DMS 273 (cell line): ENCODE results near the gene NAA40.
A peak's percentile ranks its signal among the peaks of the same experiment; 100 is the strongest.

ENCODE experiments used
- DNase-seq: peaks from one replicate; lab custom pipeline; 2025; ENCODE audit not compliant: unreplicated experiment; lab: John Stamatoyannopoulos, UW

NAA40 gene

DNA sequence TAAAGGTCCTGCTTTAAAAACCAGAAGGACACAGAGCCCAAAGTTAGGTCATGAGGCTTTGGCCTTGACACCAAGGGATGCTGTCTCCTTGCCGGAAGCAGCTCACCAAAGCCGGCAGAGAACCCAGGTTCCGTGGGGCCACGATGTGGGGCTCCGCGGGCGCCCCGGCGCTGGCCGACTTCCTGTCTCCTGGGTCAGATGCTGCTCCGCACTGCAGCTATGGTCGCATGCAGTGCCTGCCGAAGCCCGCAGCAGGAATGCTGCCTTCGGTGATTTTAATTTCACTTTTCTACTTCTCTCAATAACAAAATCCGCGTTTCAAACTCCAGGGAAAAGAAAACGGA, 47.0 kb downstream of the NAA40 start:
- DNase-seq = peak; percentile 57

DNA sequence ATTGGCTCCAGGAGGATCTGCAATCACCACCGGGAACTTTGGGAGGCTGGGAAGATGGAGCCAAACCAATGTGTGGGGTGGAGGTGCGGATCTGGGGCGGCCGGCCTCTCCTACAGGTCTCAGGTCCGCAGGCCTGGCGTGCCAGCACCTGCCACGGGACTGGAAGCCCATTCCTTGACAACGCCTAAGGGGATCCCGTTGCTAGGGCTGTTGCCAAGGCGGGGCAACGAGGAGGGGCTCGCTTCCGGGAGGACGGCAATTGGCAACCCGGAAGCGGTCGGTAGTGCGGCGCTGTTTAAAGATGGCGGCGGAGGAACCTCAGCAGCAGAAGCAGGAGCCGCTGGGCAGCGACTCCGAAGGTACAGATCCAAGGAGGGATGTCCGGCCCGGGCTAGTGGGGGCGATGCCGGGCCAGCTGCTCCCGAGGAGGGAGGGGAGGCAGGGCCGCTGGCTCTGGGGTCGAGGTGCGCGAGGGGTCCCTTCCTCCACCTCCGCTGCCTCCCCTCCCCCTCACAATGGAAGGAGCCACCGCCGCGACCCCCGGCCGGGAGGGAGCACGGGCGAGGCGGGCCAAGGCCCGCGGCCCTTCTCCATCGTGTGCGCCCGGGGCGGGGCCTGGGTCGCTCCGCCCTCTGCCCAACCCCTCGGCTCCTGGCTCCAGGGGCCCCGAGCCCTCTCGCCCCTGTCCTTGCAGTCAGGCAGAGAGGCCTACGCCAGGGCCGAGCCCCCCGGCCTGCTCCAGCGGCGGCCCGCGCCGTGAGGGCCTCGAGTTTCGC, 47.5 kb downstream of the NAA40 start, which contains the start of gene OTUB1:
Gene OTUB1, plus strand, starts transcription at position 283 of the 776 bp plus-strand sequence. Its CDS starts 19 bp downstream, at position 302.
- DNase-seq = peak; percentile 95

DNA sequence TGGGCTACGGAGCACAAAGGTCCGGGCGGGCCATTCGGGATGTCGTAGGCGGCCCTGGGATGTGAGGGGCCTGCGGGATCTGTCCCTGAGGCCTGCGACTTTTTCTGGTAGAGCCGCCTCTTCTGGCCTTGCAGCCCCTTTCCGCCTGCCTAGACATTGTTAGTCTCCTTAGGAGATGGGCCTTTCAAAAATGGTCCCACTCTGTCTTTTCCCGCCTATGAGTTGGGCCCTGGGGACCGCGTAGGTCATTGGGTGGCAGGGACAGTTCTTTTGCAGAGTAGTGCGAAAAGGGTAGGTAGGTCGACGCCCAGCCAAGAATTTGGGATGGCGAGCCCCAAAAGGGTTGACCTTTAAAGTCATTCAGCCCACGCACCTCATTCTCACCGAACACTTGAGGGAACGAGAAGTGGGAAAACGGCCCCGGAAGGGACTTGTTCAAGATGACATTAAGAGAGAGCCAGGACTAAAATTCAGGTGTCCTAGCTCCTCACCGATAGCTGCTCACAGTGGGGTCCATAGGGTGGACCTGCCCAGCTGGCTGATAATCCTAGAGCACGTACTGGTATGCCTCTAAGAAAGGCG, 48.2 kb downstream of the NAA40 start:
- no peak for DNase-seq

DNA sequence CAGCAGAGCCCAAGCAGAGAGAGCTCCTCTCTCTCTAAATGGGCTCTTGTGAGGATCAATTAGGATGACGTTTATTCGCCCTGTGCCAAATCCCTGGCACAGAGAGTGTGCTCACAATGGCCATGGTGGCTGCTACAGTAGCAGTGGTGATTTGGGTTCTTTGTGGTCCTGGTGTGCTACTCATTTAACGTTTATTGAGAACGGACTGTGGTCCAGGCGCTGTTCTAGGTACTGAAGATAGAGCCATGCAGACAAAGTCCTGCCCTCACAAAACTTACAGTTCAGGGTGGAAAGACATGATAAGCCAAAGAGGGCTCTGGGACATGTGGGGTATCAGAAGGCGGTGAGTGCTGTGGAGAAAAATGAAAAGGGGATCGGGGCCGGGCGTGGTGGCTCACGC, 52.8 kb downstream of the NAA40 start:
- no peak for DNase-seq

DNA sequence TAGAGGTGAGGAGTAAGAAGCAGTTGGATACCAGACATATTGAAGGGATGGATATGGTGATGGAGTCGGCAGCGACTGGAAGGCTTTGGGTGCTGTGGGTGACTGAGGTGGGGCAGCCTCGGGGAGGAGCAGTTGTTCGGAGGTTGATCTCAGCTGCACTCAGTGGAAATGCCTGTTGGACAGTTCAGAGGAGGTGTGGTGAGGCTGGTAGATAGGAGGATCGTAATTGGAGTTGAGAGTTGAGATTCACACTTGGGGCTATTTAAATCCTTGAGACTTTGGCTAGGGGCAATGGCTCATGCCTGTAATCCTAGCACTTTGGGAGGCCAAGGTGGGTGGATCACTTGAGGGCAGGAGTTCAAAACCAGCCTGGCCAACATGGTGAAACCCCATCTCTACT, 54.3 kb downstream of the NAA40 start:
- no peak for DNase-seq

DNA sequence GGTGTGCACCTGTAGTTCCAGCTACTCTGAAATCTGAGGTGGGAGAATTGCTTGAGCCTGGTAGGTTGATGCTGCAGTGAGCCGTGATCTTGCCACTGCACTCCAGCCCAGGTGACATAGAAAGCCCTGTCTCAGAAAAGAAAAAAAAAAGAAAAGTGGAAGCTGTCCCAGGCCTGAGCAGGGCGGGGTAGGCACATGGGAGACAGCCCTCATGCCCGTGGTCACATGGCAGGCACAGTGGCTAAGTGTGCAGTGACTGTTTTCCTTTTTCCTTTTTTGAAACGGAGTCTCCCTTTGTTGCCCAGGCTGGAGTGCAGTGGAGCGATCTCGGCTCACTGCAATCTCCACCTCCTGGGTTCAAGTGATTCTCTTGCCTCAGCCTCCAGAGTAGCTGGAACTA, 55.2 kb downstream of the NAA40 start:
- no peak for DNase-seq

DNA sequence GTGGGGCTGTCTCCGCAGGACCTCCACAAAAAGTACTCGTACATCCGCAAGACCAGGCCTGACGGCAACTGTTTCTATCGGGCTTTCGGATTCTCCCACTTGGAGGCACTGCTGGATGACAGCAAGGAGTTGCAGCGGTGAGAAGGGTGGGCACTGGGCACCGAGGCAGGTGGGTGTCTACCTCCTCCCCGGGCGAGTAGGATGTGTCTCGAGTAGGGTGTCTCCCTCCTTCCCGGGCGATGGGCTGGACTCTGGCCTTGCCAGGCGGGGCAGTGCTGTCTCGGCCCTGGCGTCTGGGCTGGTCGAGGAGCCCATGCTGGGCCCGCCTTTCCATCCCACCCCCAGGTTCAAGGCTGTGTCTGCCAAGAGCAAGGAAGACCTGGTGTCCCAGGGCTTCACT, 57.7 kb downstream of the NAA40 start:
- no peak for DNase-seq

DNA sequence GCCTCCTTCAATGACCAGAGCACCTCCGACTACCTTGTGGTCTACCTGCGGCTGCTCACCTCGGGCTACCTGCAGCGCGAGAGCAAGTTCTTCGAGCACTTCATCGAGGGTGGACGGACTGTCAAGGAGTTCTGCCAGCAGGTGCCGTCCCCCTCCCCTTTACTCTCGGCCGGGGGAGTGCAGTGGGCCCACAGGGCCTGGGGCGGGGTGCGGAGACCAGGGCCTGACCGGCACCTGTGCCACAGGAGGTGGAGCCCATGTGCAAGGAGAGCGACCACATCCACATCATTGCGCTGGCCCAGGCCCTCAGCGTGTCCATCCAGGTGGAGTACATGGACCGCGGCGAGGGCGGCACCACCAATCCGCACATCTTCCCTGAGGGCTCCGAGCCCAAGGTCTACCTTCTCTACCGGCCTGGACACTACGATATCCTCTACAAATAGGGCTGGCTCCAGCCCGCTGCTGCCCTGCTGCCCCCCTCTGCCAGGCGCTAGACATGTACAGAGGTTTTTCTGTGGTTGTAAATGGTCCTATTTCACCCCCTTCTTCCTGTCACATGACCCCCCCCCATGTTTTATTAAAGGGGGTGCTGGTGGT, 58.4 kb downstream of the NAA40 start:
- no peak for DNase-seq

DNA sequence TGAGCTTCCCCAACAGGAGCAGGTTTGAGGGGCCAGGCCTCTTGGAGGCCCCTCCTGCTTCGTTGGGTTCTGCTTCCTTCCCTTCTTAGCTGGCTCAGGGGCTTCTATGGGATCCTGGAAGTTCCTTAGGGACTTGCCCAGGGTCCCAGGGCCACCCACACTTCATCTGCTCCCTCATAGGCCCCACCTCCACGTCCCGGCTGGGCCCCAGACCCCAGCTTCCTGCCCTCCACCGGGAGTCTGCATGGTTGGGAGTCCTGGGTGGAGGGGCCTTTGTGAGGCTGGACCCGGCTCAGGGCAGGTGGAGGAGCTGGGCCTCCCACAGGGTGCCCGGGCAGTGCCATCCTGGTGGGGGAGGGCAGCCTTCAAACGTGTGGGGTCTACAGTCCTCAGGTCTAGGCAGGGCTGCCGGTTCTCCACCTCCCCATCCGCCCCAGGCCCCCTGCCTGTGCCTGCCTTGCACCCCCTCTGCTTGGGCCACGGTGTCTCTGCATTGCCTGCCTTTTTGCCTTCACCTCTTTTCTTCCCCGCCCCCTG, 59.1 kb downstream of the NAA40 start:
- no peak for DNase-seq

DNA sequence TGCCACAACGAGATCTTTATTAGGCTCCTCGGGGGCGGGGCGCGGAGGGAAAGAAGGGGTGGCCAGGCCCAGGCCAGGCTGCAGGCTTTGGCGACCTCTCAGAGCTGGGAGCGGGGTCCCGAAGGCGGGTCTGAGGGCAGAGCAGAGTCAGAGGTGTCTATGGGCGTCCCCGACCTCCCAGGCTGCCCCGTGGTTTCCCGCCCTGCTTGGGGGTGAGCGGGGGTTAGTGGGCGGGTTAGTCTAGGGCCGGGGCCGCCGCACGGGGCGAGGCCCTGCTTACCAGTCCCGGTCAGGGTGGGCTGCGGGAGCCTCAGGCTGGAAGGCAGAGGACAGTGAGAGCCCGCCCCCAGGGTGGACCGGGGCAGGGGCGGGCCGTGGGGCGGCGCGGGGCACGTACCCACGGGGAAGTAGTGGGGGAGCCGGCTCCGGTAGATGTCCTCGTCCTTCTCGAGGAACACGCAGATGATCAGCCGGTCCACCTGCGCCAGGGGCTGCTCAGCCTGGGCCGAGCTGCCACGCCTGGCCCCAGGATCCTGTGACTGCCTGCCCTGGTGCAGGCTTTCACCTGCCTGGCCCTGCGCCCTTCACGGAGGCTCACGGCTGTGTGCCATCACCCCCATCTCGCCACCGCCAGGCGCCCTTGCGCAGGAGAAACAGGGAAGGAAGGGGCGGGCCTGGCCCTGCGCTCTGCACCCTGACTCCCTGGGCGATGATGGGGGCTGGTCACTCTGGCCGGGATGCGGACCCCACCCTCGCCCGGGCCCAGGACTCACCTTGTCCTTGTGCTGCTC, 60.0 kb downstream of the NAA40 start:
- no peak for DNase-seq

DNA sequence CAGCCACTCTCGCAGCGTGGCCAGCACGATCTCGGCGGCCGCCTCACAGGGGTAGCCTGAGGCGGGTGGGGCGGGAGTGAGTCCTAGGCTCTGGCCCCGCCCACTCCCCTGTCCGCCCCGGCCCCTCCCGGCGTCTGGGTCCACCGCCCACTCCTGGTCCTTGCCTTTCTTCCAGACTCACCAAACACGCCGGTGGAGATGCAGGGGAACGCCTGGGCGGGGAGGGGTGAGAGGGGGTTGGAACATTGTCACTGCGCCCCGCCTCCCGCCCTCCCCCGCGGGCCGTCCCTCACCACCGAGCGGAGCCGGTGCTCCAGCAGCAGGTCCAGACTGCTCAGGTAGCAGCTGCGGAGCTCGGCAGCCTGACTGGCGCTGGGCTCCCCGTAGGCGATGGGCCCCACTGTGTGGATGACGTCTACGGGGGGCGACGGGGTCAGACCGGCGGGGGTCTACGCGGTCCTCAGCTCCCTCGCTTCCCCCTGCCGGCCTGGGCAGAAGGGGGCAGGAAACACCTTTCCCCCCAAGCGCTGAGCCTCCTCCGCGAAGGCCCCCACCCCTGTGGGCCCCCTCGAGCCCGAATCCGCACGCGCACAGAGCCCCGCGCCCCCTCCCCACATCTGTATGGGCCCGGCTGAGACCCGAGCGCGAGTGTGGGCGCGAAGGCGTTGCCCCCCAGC, 60.7 kb downstream of the NAA40 start:
- peak; percentile 83 for DNase-seq

DNA sequence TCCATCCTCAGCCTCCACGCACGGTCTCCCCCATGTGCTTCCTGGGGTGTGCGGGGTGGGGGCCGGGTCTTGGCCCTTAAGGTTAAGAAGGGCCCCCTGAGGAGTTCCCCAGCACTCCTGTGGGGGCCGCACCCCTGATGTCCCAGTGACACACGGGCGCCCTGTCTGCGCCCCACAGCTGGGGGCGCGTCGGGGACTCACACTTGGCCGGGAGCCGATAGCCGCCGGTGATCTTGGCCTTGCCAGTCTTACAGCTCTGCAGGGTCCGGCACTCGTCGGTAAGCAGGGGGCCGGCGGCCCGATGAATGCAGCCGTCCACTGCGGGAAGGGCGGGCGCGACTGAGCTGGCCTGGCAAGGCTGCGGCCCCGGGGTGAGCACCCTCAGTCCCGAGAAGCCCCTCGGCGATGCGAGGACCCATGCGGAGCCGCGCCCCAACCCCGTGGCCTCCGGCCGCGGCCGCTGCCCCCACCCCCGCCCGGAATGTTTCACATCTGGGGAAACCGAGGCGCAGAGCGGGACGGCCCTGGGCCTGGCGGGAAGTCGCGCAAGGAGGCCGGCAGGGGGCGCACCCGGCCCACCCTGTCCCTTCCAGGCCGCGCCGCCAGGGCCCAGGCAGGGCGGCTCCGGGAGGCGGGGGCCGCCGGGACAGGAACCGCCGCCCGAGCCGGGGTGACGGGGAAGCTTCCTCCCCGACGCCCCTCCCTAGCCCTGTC, 61.4 kb downstream of the NAA40 start:
- DNase-seq = peak; percentile 88

DNA sequence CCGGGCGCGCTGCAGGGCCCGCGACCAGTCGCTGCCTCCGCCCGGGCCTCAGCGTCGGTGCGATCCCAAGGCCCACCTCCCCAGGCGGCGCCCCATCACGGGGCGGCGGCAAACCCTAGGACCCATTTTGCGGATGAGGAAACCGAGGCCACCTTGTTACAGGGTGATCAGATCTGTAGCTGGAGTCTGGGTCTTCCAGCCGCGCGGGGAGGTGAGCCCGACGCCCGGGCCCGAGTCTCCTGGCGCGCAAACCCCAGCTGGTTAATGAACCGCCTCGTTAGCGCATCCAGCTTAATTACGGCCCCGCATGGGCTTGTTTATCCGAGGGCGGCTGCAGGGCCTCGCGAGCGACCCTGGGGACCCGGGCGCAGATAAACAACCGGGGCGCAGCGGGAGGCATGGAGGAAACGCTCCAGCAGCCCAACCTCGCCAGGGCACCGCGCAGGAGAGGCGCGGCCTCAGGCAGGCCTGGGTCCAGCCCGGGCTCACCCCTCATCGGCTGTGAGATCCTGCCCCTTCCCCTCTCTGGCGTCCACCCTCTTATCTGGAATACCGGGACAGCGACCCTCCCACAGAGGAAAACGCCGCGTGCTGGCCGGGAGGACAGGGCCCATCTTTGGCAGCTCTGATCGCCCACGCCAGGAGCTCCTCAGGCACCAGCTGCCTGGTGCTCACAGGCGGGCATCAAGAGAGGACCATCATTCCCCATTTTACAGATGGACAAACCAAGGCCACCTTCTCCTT, 62.1 kb downstream of the NAA40 start:
- no peak for DNase-seq

DNA sequence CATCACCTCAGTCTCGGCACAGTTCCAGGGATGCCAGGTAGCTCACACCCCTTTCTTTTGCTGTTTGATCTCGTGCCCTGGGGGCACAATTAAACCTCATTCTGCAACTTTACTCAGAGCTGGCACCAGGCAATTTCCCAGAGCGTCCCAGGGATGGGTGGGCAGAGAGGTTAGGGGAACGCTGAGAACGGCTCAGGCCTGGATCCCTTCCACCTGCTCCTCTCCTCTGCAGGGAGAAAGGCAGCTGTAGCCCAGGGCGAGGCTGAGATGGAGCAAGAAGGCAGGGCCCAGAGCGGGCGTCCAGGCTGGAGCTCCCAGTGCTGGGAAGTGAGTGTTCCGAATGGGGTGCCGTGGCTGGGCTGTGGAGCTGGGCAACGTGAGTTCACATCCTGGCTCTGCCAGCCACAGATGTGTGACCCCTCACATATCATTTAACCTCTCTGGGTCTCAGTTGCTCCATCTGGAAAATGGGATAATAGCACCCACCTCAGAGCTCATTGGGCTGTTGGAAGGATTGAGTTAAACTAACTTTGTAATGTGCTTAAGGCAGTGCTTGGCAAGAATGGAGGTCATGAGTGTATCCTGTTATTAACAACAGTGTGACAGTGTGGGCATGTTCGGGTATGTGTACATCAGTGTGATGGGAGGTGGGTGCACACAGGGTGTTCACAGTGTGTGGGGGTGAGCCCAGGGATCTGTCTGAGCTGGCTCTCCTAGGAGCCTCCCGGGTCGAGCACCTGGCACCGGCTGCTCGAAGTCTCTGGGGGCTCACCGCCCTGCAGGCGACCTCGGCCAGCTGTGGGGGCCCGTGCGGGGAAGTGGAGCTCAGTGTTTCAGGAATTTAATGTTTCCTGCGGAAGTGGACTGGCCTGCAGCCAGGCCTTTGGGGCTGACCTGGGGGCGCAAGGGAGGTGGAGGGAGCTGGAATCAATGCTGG, 63.0 kb downstream of the NAA40 start:
- peak; percentile 36 for DNase-seq

DNA sequence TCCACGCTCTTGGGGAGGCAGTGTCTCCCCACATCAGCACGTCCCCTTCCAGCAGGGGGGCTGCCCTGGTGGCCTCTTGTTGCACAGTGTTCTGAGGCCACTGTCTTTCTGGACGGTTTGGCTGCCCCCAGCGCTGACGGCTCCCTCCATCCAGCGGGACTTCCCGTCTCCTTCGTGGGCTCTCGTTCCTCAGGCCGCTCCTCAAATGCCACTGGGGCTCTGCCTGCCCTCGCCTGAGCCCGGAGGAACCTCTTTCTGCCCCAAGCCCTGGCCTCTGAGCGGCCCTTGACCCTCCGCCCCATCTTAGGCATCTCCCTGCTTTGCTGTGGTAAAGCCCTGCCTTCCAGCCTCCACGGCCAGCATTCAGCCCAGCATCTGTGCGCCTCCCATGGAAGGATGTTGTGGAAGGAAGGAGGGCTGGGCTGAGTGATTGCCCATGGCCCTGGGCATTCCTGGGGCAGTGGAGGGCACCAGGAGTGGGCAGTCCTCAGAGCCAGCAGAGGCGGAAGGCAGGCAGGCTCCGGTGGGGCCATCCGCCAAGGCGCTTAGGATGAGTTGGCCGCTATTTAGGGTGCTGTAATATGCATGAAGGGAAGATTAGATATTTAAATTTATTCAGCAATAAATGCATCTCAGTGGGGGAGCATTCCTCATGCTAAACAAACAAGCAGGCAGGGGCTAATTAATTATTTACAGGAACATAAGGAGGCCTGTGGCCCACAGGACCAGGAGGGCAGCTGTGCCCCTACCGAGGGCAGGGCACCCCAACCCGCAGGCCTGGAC, 65.2 kb downstream of the NAA40 start:
- DNase-seq = peak; percentile 60

DNA sequence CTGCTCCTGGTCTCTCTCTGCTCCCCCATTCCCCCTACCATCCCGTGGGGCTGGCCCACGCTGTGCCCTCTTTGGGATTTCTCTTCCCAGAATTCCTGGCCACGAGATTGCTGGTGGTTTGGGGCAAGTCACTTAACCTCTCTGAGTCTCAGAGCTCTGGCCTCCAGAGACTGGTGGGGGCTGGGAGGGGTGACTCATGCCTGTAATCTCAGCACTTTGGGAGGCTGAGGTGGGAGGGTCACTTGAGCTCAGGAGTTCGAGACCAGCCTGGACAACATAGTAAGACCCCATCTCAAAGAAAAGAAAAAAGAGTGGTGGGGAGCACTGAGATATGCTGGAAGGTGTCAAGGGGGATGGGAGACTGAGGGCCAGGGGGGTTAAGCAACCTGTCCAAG, 65.8 kb downstream of the NAA40 start:
- DNase-seq = no peak

DNA sequence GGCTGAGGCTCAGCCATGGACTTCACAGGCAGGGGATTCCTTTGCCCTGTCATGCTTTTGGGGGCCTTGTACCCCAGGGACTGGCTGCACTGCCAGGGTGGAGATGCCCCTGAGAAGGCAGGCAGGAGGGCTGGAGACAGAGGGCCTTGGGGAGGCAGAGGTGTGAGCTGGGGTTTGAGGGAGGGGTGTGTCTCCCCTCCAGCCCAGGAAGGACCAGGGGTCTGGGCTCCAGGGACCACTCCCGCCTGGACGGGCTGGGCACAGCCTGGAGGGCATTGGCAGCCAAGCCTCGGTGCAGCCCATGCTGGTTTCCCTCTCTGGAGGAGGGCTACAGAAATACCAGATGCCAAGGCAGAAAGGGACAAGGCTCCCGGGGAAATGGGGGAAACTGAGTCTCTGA, 66.9 kb downstream of the NAA40 start:
- no peak for DNase-seq

DNA sequence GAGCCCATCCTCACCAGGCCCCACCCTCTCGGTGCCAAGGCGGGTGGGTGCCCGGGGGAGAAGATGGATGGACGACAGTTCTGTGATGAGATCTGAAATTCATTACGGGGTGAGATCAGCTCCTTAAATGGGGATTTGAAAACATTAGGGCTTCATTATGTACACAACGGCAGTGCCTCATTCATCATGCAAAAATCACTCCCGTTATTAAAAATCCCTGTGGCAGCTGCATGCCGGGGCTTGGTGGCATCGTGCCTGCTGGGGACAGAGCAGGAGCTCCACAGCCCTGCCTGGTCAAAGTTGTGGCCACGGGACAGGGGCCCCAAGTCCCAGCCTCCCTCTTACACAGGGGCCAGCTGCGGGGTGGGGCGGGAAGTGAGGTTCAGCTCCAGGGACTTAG, 67.6 kb downstream of the NAA40 start:
- no peak for DNase-seq
